ENCODE results near the gene SPATS2.

- TF ChIP-seq CTCF (IDR thresholded peaks at IDR 0.05) (no peak), POLR2AphosphoS5 (IDR thresholded peaks at IDR 0.05) (no peak), POLR2A (IDR thresholded peaks at IDR 0.05) (no peak)
Observed at GRCh38 chr12:49548481-49548821, 181.2 kb downstream of the SPATS2 start.

All from sigmoid colon (tissue), 4 donors.